Tibial artery (tissue), 4 donors: ENCODE measurements around the gene LHX3.

Experiments
- DNase-seq, 2 donors: peaks; one replicate each; pipeline ENCODE4 v3.0.0-alpha.2; 2019
- H3K27ac ChIP-seq, 2 donors: fragments of 200-600 bp; sonication (generic) in 1 of 2; 1 replicate in 1 of 2; 2 replicates in 1 of 2; pipeline ENCODE4 v1.5.1; 2018 to 2019; ENCODE audit warnings: mild to moderate bottlenecking in 1 of 2
- H3K27me3 ChIP-seq, 2 donors: fragments of 200-600 bp; sonication (generic) in 1 of 2; one replicate each; pipeline versions ENCODE4 v1.5.1 to v1.6.0; 2016 to 2019
- H3K36me3 ChIP-seq, 3 donors: fragments of 200-600 bp; sonication (generic) in 2 of 3; one replicate each; pipeline ENCODE4 v1.5.1; 2016 to 2019; ENCODE audit warnings: mild to moderate bottlenecking in 2 of 3
- H3K4me1 ChIP-seq, 4 donors: fragments of 200-600 bp; sonication (generic) in 2 of 4; 1 replicate in 3 of 4; 2 replicates in 1 of 4; pipeline ENCODE4 v1.5.1; 2016 to 2019
- H3K4me3 ChIP-seq, 2 donors: fragments of 200-600 bp; sonication (generic) in 1 of 2; 1 replicate in 1 of 2; 2 replicates in 1 of 2; pipeline ENCODE4 v1.5.1; 2018 to 2019; ENCODE audit warnings: mild to moderate bottlenecking in 2 of 2
- H3K9me3 ChIP-seq, 3 donors: fragments of 200-600 bp; sonication (generic) in 1 of 3; one replicate each; pipeline ENCODE4 v1.5.1; 2016 to 2019
- CTCF ChIP-seq, 2 experiments: fragments of 200-600 bp in 1 of 2; fragments of 450-650 bp in 1 of 2; IDR thresholded peaks; one replicate each; pipeline ENCODE4 v1.5.1; 2017 to 2019; ENCODE audit warnings: antibody characterized with exemption in 2 of 2, mild to moderate bottlenecking in 1 of 2, moderate library complexity in 1 of 2
- intact Hi-C: fragments of 100-400 bp; cut with DNase I; formaldehyde crosslinking; loops from one replicate; pipeline ENCODE4 v1.15.0; 2023; ENCODE audit warnings: low total_unique reads

The LHX3 gene

GRCh38 chr9:136147890-136148714, 56.8 kb downstream of the LHX3 start:
- Histone ChIP-seq H3K4me3 (no peak overlapping the region), H3K9me3 (no peaks in the 10 kb centered on the region), H3K36me3 (no peaks in the 10 kb centered on the region), H3K4me1 (no peaks in the 10 kb centered on the region), H3K27me3 (peaks cover 0 to 58% of the 10 kb centered on the region in 2 donors), H3K27ac (no peak overlapping the region)
- TF ChIP-seq CTCF (IDR thresholded peaks at IDR 0.05), result no peak
- intact Hi-C loops, result loop anchor here (10.0 kb wide), 1 partner anchor 137 kb away; no protein-coding TSS in a partner anchor
- DNase-seq, result no peak

- intact Hi-C loops, result loop anchor here (10.0 kb wide), 1 partner anchor 138 kb away; no protein-coding TSS in a partner anchor
- no peak overlapping the region for H3K27ac ChIP-seq
- no peak for DNase-seq
- no peaks in the 10 kb centered on the region for H3K4me1 ChIP-seq
- H3K36me3 ChIP-seq, result no peaks in the 10 kb centered on the region
- H3K4me3 ChIP-seq, result no peak overlapping the region
- TF ChIP-seq CTCF (IDR thresholded peaks at IDR 0.05), result no peak
- H3K9me3 ChIP-seq, result no peaks in the 10 kb centered on the region
- peaks cover 0 to 66% of the 10 kb centered on the region in 2 donors for H3K27me3 ChIP-seq
Observed at GRCh38 chr9:136147038-136147889, 57.7 kb downstream of the LHX3 start.
